Esophagus squamous epithelium (tissue), 5 donors: Measurements from ENCODE around the gene ADK. TPM values are rescaled to one million over a fixed set of nuclear protein-coding genes. Genes with fewer than 3 reads are reported as not detected.

ENCODE experiments used
- DNase-seq: peaks from one replicate; lab custom pipeline; 2025; lab: John Stamatoyannopoulos, UW
- H3K27ac ChIP-seq, 4 donors: fragments of 200-600 bp; sonication (generic); one replicate each; pipeline ENCODE4 v1.5.1; 2016 to 2019; ENCODE audit warnings: mild to moderate bottlenecking in 1 of 4
- H3K27me3 ChIP-seq, 4 donors: fragments of 200-600 bp; sonication (generic); 1 replicate in 3 of 4; 2 replicates in 1 of 4; pipeline versions ENCODE4 v1.5.1 to v1.6.0; 2017 to 2021; ENCODE audit warnings: antibody characterized with exemption in 1 of 4
- H3K36me3 ChIP-seq, 3 donors: fragments of 200-600 bp; sonication (generic); one replicate each; pipeline ENCODE4 v1.5.1; 2016 to 2019
- H3K4me1 ChIP-seq, 3 donors: fragments of 200-600 bp; sonication (generic); one replicate each; pipeline ENCODE4 v1.5.1; 2017 to 2019
- H3K4me3 ChIP-seq, 4 donors: fragments of 200-600 bp; sonication (generic); 1 replicate in 3 of 4; 2 replicates in 1 of 4; pipeline ENCODE4 v1.5.1; 2016 to 2019; ENCODE audit warnings: mild to moderate bottlenecking in 2 of 4, moderate library complexity in 1 of 4
- H3K9me3 ChIP-seq, 3 donors: fragments of 200-600 bp; sonication (generic); one replicate each; pipeline ENCODE4 v1.5.1; 2016 to 2019
- CTCF ChIP-seq, 6 experiments: fragments of 450-650 bp in 4 of 6; fragments of 200-600 bp in 2 of 6; sonication (generic) in 2 of 6; IDR thresholded peaks; one replicate each; pipeline ENCODE4 v1.5.1; 2016 to 2019; ENCODE audit warnings: antibody characterized with exemption in 6 of 6, mild to moderate bottlenecking in 4 of 6, moderate library complexity in 4 of 6
- POLR2A ChIP-seq, 4 donors: fragments of 450-650 bp; IDR thresholded peaks; one replicate each; pipeline ENCODE4 v1.6.1; 2017; ENCODE audit warnings: antibody characterized with exemption in 4 of 4, mild to moderate bottlenecking in 4 of 4, moderate library complexity in 3 of 4
- WGBS, 2 donors: methylation state at CpG; one replicate each; pipeline ENCODE4 v1.1.5; 2018; 5-methylcytosine and 5-hydroxymethylcytosine counted together
- intact Hi-C: fragments of 100-400 bp; cut with DNase I; formaldehyde crosslinking; loops from one replicate; pipeline ENCODE4 v1.15.0; 2022
- total RNA-seq, 4 donors: library from RNA; depleted of rRNA; stranded (reverse); fragments of >200 nt; gene quantifications; one replicate each; pipeline ENCODE4 v1.1.0, GENCODE V29; 2016
- donor health status: DM: yes; HTN: yes; CAD: no.

The ADK gene
- total RNA-seq, 4 donors from 2014 or later = 43.3 to 78.4 (median 68.4) TPM

GRCh38 chr10:74263996-74264395 is 113.0 kb downstream of the ADK start:
- no peak for TF ChIP-seq CTCF (IDR thresholded peaks at IDR 0.05)
- no peak for TF ChIP-seq POLR2A (IDR thresholded peaks at IDR 0.05)
- no peaks in the 10 kb centered on the region for H3K4me1 ChIP-seq
- no peak for DNase-seq
- no peaks in the 10 kb centered on the region for H3K27me3 ChIP-seq
- H3K9me3 ChIP-seq = no peaks in the 10 kb centered on the region
- no peak overlapping the region for H3K4me3 ChIP-seq
- H3K27ac ChIP-seq = no peak overlapping the region
- H3K36me3 ChIP-seq = no peaks in the 10 kb centered on the region
- intact Hi-C loops = loop anchor here (10.0 kb wide), 1 partner anchor 761 kb away; no protein-coding TSS in a partner anchor

GRCh38 chr10:74272288-74272687 is 121.3 kb downstream of the ADK start:
- Histone ChIP-seq H3K4me3 (no peak overlapping the region), H3K27ac (no peak overlapping the region), H3K36me3 (no peaks in the 10 kb centered on the region), H3K4me1 (no peaks in the 10 kb centered on the region), H3K27me3 (no peaks in the 10 kb centered on the region), H3K9me3 (no peaks in the 10 kb centered on the region)
- intact Hi-C loops = no loop called here
- no peak for DNase-seq
- TF ChIP-seq CTCF (IDR thresholded peaks at IDR 0.05) (no peak), POLR2A (IDR thresholded peaks at IDR 0.05) (no peak)
- WGBS, 2 donors = 93 to 100% methylated on average over 3 of the region's 3 CpGs

GRCh38 chr10:74275755-74276290 is 124.8 kb downstream of the ADK start:
- TF ChIP-seq POLR2A (IDR thresholded peaks at IDR 0.05) = no peak
- TF ChIP-seq CTCF (IDR thresholded peaks at IDR 0.05) = no peak
- H3K36me3 ChIP-seq = no peaks in the 10 kb centered on the region
- H3K9me3 ChIP-seq = no peaks in the 10 kb centered on the region
- H3K27me3 ChIP-seq = no peaks in the 10 kb centered on the region
- WGBS, 2 donors = 93 to 96% methylated on average over 6 of the region's 6 CpGs
- H3K27ac ChIP-seq = no peak overlapping the region
- DNase-seq = no peak
- H3K4me3 ChIP-seq = no peak overlapping the region
- intact Hi-C loops = no loop called here
- H3K4me1 ChIP-seq = no peaks in the 10 kb centered on the region

GRCh38 chr10:74276416-74276815 is 125.4 kb downstream of the ADK start:
- H3K9me3 ChIP-seq = no peaks in the 10 kb centered on the region
- DNase-seq = no peak
- no peaks in the 10 kb centered on the region for H3K36me3 ChIP-seq
- H3K27ac ChIP-seq = no peak overlapping the region
- H3K4me3 ChIP-seq = no peak overlapping the region
- TF ChIP-seq POLR2A (IDR thresholded peaks at IDR 0.05) = no peak
- TF ChIP-seq CTCF (IDR thresholded peaks at IDR 0.05) = no peak
- no peaks in the 10 kb centered on the region for H3K27me3 ChIP-seq
- intact Hi-C loops = no loop called here
- no peaks in the 10 kb centered on the region for H3K4me1 ChIP-seq

GRCh38 chr10:74282151-74282847 is 131.3 kb downstream of the ADK start:
- intact Hi-C loops = no loop called here
- TF ChIP-seq POLR2A (IDR thresholded peaks at IDR 0.05) = no peak
- Histone ChIP-seq H3K27me3 (no peaks in the 10 kb centered on the region), H3K4me1 (peaks cover 0 to 16% (median 0%) of the 10 kb centered on the region in 3 donors), H3K9me3 (no peaks in the 10 kb centered on the region), H3K36me3 (peaks cover 0 to 9% (median 0%) of the 10 kb centered on the region in 3 donors), H3K4me3 (no peak overlapping the region), H3K27ac (no peak overlapping the region)
- no peak for DNase-seq
- WGBS, 2 donors = 48 to 59% methylated on average over 4 of the region's 4 CpGs
